ENCODE measurements around the gene RHOG. TPM values are rescaled to one million over a fixed set of nuclear protein-coding genes. Genes with fewer than 3 reads are reported as not detected.

RHOG gene
- total RNA-seq, 1 donor from 2014 or later: 24.2 TPM

DNA sequence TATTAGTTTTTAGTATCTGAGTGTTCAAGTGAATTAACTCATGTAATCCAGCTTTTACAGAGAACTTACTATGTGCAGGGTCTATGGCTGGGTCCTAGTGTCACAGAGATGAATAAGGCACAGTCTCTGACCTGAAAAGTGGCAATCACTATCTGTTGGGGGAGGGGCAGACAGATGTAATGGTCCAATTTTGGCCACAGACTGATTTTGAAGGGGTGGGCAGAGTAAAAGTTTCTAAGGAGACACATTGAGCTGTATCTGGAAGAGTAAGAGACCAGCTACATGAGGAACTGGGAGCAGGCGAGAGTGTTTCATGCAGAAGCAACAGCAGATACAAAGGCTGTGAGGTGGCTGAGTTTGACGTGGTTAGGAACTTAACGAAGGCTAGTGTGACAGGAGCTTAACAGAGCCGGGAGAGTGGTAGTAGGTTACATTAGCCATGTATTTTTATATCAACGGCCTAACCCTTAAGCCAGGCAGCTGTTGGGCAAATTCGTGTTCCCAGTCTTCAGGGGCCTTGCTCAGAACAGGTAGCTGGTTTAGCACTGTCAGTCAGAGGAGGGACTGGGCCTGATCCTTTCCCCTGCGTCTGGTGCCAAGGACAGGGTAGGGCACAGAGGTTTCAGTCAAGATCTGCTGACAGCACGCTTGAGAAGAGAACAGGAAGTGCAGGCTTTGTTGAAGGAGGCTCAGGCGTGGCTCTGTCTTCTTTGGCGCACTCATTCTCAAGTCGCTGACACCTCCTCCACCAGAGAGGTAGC lies 13.3 kb upstream of the RHOG start:
- DNase-seq (ENCODE audit: low spot score in 2 of 2, unreplicated experiment in 2 of 2): no peak
- Mint-ChIP-seq H3K4me1 (peaks cover 38% of the 10 kb centered on the region), H3K27me3 (ENCODE audit: low read depth) (no peaks in the 10 kb centered on the region), H3K4me3 (peak overlapping the region; percentile 88), H3K36me3 (no peaks in the 10 kb centered on the region), H3K9me3 (no peaks in the 10 kb centered on the region), H3K27ac (peak overlapping the region; percentile 85)
- TF ChIP-seq, protein P1, sequence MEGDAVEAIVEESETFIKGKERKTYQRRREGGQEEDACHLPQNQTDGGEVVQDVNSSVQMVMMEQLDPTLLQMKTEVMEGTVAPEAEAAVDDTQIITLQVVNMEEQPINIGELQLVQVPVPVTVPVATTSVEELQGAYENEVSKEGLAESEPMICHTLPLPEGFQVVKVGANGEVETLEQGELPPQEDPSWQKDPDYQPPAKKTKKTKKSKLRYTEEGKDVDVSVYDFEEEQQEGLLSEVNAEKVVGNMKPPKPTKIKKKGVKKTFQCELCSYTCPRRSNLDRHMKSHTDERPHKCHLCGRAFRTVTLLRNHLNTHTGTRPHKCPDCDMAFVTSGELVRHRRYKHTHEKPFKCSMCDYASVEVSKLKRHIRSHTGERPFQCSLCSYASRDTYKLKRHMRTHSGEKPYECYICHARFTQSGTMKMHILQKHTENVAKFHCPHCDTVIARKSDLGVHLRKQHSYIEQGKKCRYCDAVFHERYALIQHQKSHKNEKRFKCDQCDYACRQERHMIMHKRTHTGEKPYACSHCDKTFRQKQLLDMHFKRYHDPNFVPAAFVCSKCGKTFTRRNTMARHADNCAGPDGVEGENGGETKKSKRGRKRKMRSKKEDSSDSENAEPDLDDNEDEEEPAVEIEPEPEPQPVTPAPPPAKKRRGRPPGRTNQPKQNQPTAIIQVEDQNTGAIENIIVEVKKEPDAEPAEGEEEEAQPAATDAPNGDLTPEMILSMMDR (IDR thresholded peaks at IDR 0.05; ENCODE audit: unreplicated experiment): no peak

DNA sequence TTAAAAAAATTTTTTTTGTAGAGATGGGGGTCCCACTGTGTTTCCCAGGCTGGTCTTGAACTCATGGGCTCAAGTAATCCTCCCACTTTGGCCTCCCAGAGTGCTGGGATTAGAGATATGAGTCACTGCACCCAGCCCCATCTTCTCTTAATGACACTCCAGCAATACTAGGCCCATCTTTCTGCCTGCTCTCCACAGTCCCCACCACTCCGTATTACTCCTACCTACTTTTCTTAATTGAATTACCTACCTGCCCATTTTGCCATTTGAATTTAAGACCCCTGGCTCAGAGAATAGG lies 12.7 kb upstream of the RHOG start:
- no peak overlapping the region for H3K27ac Mint-ChIP-seq

GRCh38 chr11:3849297-3849874 lies 8.6 kb upstream of the RHOG start:
- no peak overlapping the region for H3K4me3 Mint-ChIP-seq
- no peaks in the 10 kb centered on the region for H3K27me3 Mint-ChIP-seq (ENCODE audit: low read depth)
- no peaks in the 10 kb centered on the region for H3K36me3 Mint-ChIP-seq
- H3K9me3 Mint-ChIP-seq: no peaks in the 10 kb centered on the region
- TF ChIP-seq, protein P1 (IDR thresholded peaks at IDR 0.05; ENCODE audit: unreplicated experiment): peak; percentile 60
- no peak for DNase-seq (ENCODE audit: low spot score in 2 of 2, unreplicated experiment in 2 of 2)
- no peak overlapping the region for H3K27ac Mint-ChIP-seq
- peaks cover 6% of the 10 kb centered on the region for H3K4me1 Mint-ChIP-seq

More for the DNA sequence above, 12.7 kb upstream of the RHOG start:
- Mint-ChIP-seq H3K9me3 (no peaks in the 10 kb centered on the region), H3K36me3 (no peaks in the 10 kb centered on the region), H3K4me3 (no peak overlapping the region), H3K27me3 (ENCODE audit: low read depth) (no peaks in the 10 kb centered on the region), H3K4me1 (peaks cover 32% of the 10 kb centered on the region)
- no peak for DNase-seq (ENCODE audit: low spot score in 2 of 2, unreplicated experiment in 2 of 2)
- TF ChIP-seq, protein P1 (IDR thresholded peaks at IDR 0.05; ENCODE audit: unreplicated experiment): no peak

- no peak overlapping the region for H3K27ac Mint-ChIP-seq
- H3K9me3 Mint-ChIP-seq: no peaks in the 10 kb centered on the region
- H3K36me3 Mint-ChIP-seq: no peaks in the 10 kb centered on the region
- H3K4me1 Mint-ChIP-seq: no peaks in the 10 kb centered on the region
- no peak overlapping the region for H3K4me3 Mint-ChIP-seq
- no peak for DNase-seq (ENCODE audit: low spot score in 2 of 2, unreplicated experiment in 2 of 2)
- TF ChIP-seq, protein P1 (IDR thresholded peaks at IDR 0.05; ENCODE audit: unreplicated experiment): no peak
- no peaks in the 10 kb centered on the region for H3K27me3 Mint-ChIP-seq (ENCODE audit: low read depth)
These were observed 4.9 kb upstream of the RHOG start for GRCh38 chr11:3845670-3846069.

- DNase-seq (ENCODE audit: low spot score in 2 of 2, unreplicated experiment in 2 of 2): no peak
- no peaks in the 10 kb centered on the region for H3K27me3 Mint-ChIP-seq (ENCODE audit: low read depth)
- no peaks in the 10 kb centered on the region for H3K4me1 Mint-ChIP-seq
- no peak overlapping the region for H3K4me3 Mint-ChIP-seq
- H3K36me3 Mint-ChIP-seq: no peaks in the 10 kb centered on the region
- no peak overlapping the region for H3K27ac Mint-ChIP-seq
- H3K9me3 Mint-ChIP-seq: no peaks in the 10 kb centered on the region
- TF ChIP-seq, protein P1 (IDR thresholded peaks at IDR 0.05; ENCODE audit: unreplicated experiment): no peak
These were observed 4.5 kb upstream of the RHOG start for GRCh38 chr11:3845246-3845645.

All from mesothelial cell of epicardium (in vitro differentiated cells).